Stimulated activated CD4-positive, alpha-beta T cell treated with anti-CD3 and anti-CD28 coated beads, TNF-alpha, amount 100 ng/mL, for 4 hours (primary cell): ENCODE results near the gene ABLIM2.
A peak's percentile ranks its signal among the peaks of the same experiment; 100 is the strongest.
"Not testable (repeated sequence)": the region's sequence is repeated elsewhere in the genome, so short reads cannot be mapped to it uniquely, and the experiment has no call there.

Source experiments
- DNase-seq, 3 experiments: peaks; one replicate each; pipeline ENCODE4 v3.0.0-alpha.2; 2020; ENCODE audit warnings: low read depth in 3 of 3

The ABLIM2 gene

GRCh38 chr4:7939377-7940108 lies 219.1 kb downstream of the ABLIM2 start, which contains the start of gene AFAP1:
AFAP1 (minus strand) TSS chr4:7939861; CDS start chr4:7872078, 67,783 bp downstream.
- DNase-seq: peak; percentile 79 to 83 (median 80)

GRCh38 chr4:7938609-7939376 lies 219.8 kb downstream of the ABLIM2 start:
- peak in 1 of 3 experiments; percentile 3 for DNase-seq

DNA sequence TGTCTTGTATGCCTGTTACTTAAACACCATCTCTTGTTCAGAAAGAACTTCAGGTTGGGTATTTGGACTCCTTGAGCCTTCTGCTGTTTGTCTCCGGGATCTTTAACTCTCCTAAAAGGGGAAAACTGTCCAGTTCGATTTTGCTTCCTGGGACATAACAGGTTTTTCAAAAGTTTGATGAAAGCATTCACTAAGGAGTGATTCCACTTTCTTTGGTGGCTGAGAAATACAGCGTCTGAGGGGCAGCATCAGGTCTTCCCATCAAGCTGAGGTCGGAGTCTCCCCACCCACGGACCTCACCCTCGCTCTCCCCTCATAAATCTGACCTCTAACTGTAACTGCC lies 220.4 kb downstream of the ABLIM2 start:
- DNase-seq: no peak

DNA sequence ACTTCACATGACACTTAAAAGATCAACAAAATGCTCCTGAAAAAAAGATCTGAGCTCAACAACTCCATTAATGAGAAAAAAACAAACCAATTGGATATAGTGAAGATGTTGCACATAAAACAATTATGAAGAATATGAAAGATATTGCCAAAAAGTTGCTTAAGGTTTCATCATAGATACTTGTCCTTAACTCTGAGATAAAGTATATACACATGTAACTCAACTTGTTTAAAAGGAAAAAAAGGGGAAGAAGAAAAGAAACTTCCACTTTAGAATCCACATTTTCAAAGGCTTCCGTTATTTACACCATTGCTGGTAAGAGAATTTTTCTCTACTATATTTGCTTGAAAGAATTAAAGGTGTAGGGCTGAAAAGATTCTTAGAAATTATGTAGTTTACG lies 221.6 kb downstream of the ABLIM2 start:
- no peak for DNase-seq

- DNase-seq: no peak
Observed at GRCh38 chr4:7933651-7934510, 224.7 kb downstream of the ABLIM2 start.

DNA sequence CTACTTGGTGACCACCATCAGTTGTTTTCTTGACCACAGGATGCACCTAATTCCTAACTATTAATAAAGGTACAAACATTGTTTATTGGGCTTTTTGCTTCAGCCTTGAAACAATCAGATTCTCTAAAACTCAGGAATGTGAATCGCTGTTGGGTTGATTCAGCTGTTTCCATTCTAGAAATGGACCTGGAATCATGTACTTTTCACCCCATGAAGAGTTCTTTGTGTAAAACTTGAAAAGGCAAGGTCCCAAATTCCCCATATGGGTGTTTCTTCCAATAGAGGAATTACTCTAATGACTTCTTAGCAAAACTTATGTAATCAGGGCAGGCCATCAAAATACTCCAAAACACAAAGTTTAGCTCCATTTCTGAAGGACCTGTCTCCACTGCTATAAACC lies 226.3 kb downstream of the ABLIM2 start:
- no peak for DNase-seq

GRCh38 chr4:7929118-7929951 lies 229.3 kb downstream of the ABLIM2 start:
- DNase-seq: no peak

DNA sequence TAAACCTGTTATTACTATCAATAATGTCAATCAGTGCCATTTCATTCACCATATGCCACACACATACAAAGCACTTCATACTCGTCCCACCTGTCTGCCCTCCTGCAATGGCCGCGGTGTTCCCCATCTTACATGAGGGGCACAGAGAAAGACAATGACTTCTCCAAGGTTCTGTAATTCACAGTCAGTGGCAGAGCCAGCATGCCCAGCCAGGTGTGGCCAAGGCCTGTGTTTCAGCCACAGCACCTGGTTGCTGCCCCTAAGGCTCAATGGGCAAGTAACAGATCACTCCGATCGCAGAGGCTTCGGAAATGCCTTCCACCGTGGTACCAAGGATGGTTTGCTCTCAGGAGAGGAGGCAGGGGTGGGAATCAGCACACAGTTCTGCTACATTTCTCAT lies 229.9 kb downstream of the ABLIM2 start:
- DNase-seq: no peak

- no peak for DNase-seq
Observed at GRCh38 chr4:7926822-7927221, 231.8 kb downstream of the ABLIM2 start.

GRCh38 chr4:7924570-7924969 lies 234.0 kb downstream of the ABLIM2 start:
- no peak for DNase-seq

GRCh38 chr4:7924163-7924562 lies 234.4 kb downstream of the ABLIM2 start:
- no peak for DNase-seq

- no peak for DNase-seq
Observed at GRCh38 chr4:7922466-7922865, 236.1 kb downstream of the ABLIM2 start.

GRCh38 chr4:7918981-7919380 lies 239.6 kb downstream of the ABLIM2 start:
- DNase-seq: no peak

DNA sequence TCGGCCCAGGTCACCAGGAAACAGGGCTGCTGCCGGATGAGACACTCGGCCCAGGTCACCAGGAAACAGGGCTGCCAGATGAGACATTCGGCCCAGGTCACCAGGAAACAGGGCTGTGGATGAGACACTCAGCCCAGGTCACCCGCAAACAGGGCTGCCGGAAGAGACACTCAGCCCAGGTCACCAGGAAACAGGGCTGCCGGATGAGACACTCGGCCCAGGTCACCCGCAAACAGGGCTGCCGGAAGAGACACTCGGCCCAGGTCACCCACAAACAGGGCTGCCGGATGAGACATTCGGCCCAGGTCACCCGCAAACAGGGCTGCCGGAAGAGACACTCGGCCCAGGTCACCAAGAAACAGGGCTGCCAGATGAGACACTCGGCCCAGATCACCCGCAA lies 240.4 kb downstream of the ABLIM2 start:
- DNase-seq: not testable (repeated sequence)

- DNase-seq: no peak
Observed at GRCh38 chr4:7917669-7918068, 240.9 kb downstream of the ABLIM2 start.

DNA sequence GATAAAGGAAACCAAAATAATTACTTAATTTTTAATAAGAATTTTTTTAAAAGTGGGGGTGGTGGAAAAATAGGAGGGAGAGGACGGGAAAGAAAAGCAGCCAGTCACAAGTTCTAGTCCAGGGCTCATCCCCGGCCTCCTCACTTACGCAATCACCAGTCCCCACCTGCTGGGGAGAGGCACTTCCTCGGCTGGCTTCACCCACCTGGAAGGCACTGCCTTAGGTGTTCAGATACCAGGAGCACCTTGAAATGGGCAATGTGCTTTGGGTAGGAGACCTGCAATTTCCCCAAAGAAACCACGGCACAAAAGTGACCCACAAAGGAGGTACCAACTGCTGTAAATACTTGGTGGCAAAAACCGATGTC lies 242.8 kb downstream of the ABLIM2 start:
- no peak for DNase-seq
